Measurements from ENCODE around the gene TMEM63C. TPM values are rescaled to one million over a fixed set of nuclear protein-coding genes. Genes with fewer than 3 reads are reported as not detected.
A peak's percentile ranks its signal among the peaks of the same experiment; 100 is the strongest.

The TMEM63C gene
- total and polyA plus RNA-seq, 11 donors, result 0.01 to 4.0 (median 1.7) TPM; not detected in 1

DNA sequence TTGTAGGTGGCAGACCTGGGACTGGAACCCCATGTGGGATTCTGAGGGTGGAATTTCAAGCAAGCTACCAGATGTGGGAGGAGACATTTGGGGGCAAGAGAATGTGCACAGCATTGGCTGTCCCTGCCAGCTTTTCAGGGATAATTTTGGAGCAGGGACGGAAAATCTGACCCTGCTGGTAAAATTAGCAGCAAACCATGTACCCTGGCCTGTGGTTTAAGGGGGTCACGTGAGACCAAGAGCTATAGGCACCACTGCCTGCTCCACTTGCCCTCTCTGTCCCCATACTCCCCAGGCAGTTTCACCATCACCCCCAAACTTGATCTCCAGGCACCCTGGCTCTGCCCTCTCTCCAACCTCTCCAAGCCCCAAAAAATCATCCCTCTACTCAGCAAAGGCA, 26.5 kb upstream of the TMEM63C start:
- 30 to 58% (median 37%) methylated on average over 2 of the region's 2 CpGs for WGBS, 4 donors
- no peak for DNase-seq
- Histone ChIP-seq H3K9me3 (no peaks in the 10 kb centered on the region), H3K27ac (no peak overlapping the region), H3K4me3 (no peak overlapping the region), H3K36me3 (no peaks in the 10 kb centered on the region), H3K4me1 (peaks cover 0 to 29% (median 0%) of the 10 kb centered on the region in 12 donors), H3K27me3 (peaks cover 0 to 13% (median 5%) of the 10 kb centered on the region in 9 donors)
- intact Hi-C loops (cut with DNase I), result loop anchor here in 6 of 10 donors (5.0 to 10.0 kb wide), 3 partner anchors 160 to 390 kb away; no protein-coding TSS in a partner anchor
- ATAC-seq, result peak; percentile 41 to 58 (median 58)
- no peak for TF ChIP-seq POLR2A (IDR thresholded peaks at IDR 0.05)
- no peak for TF ChIP-seq CTCF (IDR thresholded peaks at IDR 0.05)

GRCh38 chr14:77157740-77158139, 23.9 kb upstream of the TMEM63C start:
- Histone ChIP-seq H3K4me1 (peaks cover 0 to 25% (median 0%) of the 10 kb centered on the region in 12 donors), H3K9me3 (no peaks in the 10 kb centered on the region), H3K27me3 (peaks cover 0 to 12% (median 8%) of the 10 kb centered on the region in 9 donors), H3K36me3 (no peaks in the 10 kb centered on the region), H3K4me3 (no peak overlapping the region), H3K27ac (peak overlapping the region in 3 of 12 donors; percentile 14 to 44 (median 22))
- ATAC-seq (no peak), DNase-seq (no peak)
- no peak for TF ChIP-seq CTCF (IDR thresholded peaks at IDR 0.05)
- no peak for TF ChIP-seq POLR2A (IDR thresholded peaks at IDR 0.05)
- 34 to 63% (median 42%) methylated on average over 10 to 11 of the region's 11 CpGs for WGBS, 4 donors
- intact Hi-C loops (cut with DNase I), result loop anchor here in 6 of 10 donors (5.0 to 10.0 kb wide), 3 partner anchors 157 to 387 kb away; no protein-coding TSS in a partner anchor

GRCh38 chr14:77158175-77158881, 23.3 kb upstream of the TMEM63C start:
- Histone ChIP-seq H3K4me1 (peaks cover 0 to 25% (median 0%) of the 10 kb centered on the region in 12 donors), H3K27ac (peak overlapping the region in 4 of 12 donors; percentile 14 to 45 (median 33)), H3K36me3 (no peaks in the 10 kb centered on the region), H3K9me3 (no peaks in the 10 kb centered on the region), H3K27me3 (peaks cover 0 to 13% (median 8%) of the 10 kb centered on the region in 9 donors), H3K4me3 (no peak overlapping the region)
- WGBS, 4 donors, result 11 to 30% (median 22%) methylated on average over 16 to 18 of the region's 18 CpGs
- peak; percentile 73 to 96 (median 90) for ATAC-seq
- no peak for TF ChIP-seq CTCF (IDR thresholded peaks at IDR 0.05)
- peak in 4 of 5 donors; percentile 35 to 74 (median 70) for DNase-seq
- intact Hi-C loops (cut with DNase I), result loop anchor here in 6 of 10 donors (5.0 to 10.0 kb wide), 3 partner anchors 156 to 386 kb away; no protein-coding TSS in a partner anchor

DNA sequence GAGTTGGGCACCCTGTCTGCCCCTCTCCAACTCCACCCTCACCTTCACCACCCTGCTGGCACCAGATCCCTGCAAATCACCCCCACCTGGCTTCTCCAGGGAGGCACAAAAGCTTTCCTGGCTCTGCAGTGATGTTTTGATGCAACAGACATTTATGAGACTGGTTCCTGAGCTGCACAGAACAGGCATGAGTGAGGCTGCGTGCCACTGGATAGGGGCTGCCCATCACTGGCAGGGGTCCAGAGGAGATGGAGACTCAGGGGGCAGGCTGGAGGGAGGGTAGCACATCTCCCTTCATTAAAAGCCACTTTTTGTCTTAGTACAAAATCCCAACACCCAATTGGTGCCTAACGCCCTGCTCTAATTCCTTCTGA, 22.7 kb upstream of the TMEM63C start:
- H3K4me3 ChIP-seq, result no peak overlapping the region
- peak overlapping the region in 1 of 12 donors; percentile 45 for H3K27ac ChIP-seq
- WGBS, 4 donors, result 61 to 77% (median 70%) methylated on average over 2 of the region's 2 CpGs
- H3K27me3 ChIP-seq, result peaks cover 0 to 12% (median 6%) of the 10 kb centered on the region in 9 donors
- no peaks in the 10 kb centered on the region for H3K9me3 ChIP-seq
- DNase-seq (no peak), ATAC-seq (no peak)
- TF ChIP-seq CTCF (IDR thresholded peaks at IDR 0.05) (no peak), POLR2A (IDR thresholded peaks at IDR 0.05) (no peak)
- H3K36me3 ChIP-seq, result no peaks in the 10 kb centered on the region
- H3K4me1 ChIP-seq, result peaks cover 0 to 25% (median 0%) of the 10 kb centered on the region in 12 donors
- intact Hi-C loops (cut with DNase I), result loop anchor here in 6 of 10 donors (5.0 to 10.0 kb wide), 3 partner anchors 156 to 386 kb away; no protein-coding TSS in a partner anchor
